ENCODE data around the gene ITPR1. TPM values are rescaled to one million over a fixed set of nuclear protein-coding genes. Genes with fewer than 3 reads are reported as not detected.

ITPR1 gene
- total RNA-seq, 1 donor from 2014 or later, result 90.8 TPM

- intact Hi-C loops (cut with micrococcal nuclease), result no loop called here
These were observed 15.2 kb downstream of the ITPR1 start for GRCh38 chr3:4508048-4508981.

GRCh38 chr3:4509043-4509442, 15.9 kb downstream of the ITPR1 start:
- intact Hi-C loops (cut with micrococcal nuclease), result no loop called here

GRCh38 chr3:4509983-4510755, 17.0 kb downstream of the ITPR1 start:
- intact Hi-C loops (cut with micrococcal nuclease), result no loop called here

GRCh38 chr3:4511491-4512262, 18.5 kb downstream of the ITPR1 start:
- intact Hi-C loops (cut with micrococcal nuclease), result no loop called here

- intact Hi-C loops (cut with micrococcal nuclease), result no loop called here
These were observed 19.9 kb downstream of the ITPR1 start for GRCh38 chr3:4512895-4513616.

GRCh38 chr3:4514321-4514720, 21.2 kb downstream of the ITPR1 start:
- intact Hi-C loops (cut with micrococcal nuclease), result no loop called here

- intact Hi-C loops (cut with micrococcal nuclease), result no loop called here
These were observed 21.8 kb downstream of the ITPR1 start for GRCh38 chr3:4514916-4515315.

GRCh38 chr3:4515916-4516579, 22.9 kb downstream of the ITPR1 start:
- intact Hi-C loops (cut with micrococcal nuclease), result no loop called here

- intact Hi-C loops (cut with micrococcal nuclease), result no loop called here
These were observed 23.9 kb downstream of the ITPR1 start for GRCh38 chr3:4517093-4517492.

GRCh38 chr3:4517643-4518311, 24.6 kb downstream of the ITPR1 start:
- intact Hi-C loops (cut with micrococcal nuclease), result loop anchor here (2.0 kb wide), 1 partner anchor 539 kb away; no protein-coding TSS in a partner anchor

- intact Hi-C loops (cut with micrococcal nuclease), result no loop called here
These were observed 27.1 kb downstream of the ITPR1 start for GRCh38 chr3:4520033-4520816.

GRCh38 chr3:4522947-4523346, 29.8 kb downstream of the ITPR1 start:
- intact Hi-C loops (cut with micrococcal nuclease), result no loop called here

GRCh38 chr3:4523710-4524698, 30.9 kb downstream of the ITPR1 start:
- intact Hi-C loops (cut with micrococcal nuclease), result no loop called here

- intact Hi-C loops (cut with micrococcal nuclease), result no loop called here
These were observed 32.5 kb downstream of the ITPR1 start for GRCh38 chr3:4525560-4526223.

GRCh38 chr3:4528320-4528719, 35.2 kb downstream of the ITPR1 start:
- intact Hi-C loops (cut with micrococcal nuclease), result no loop called here

GRCh38 chr3:4528819-4529600, 35.9 kb downstream of the ITPR1 start:
- intact Hi-C loops (cut with micrococcal nuclease), result no loop called here

All from T-helper 1 cell treated with Interleukin-12 subunit alpha and Interleukin-12 subunit beta and Interleukin-4 antibody, amounts not matched to agents 30 ng/mL and 1 ng/mL, for 36 hours (primary cell).